Measurements from ENCODE around the gene CNTROB. TPM values are rescaled to one million over a fixed set of nuclear protein-coding genes. Genes with fewer than 3 reads are reported as not detected.

The CNTROB gene
- total RNA-seq, 1 experiment from 2014 or later, result 27.5 TPM

- TF ChIP-seq EZH2phosphoT487 (IDR thresholded peaks at IDR 0.05; ENCODE audit: borderline replicate concordance, low read length), result no peak
- no peak for TF ChIP-seq CTCF (conservative IDR thresholded peaks at IDR 0.05; ENCODE audit: low read depth, low read length)
- TF ChIP-seq EZH2 (IDR thresholded peaks at IDR 0.05; ENCODE audit: low read length, unreplicated experiment), result no peak
- Histone ChIP-seq H3F3A (ENCODE audit: low read length, unreplicated experiment) (no peaks in the 10 kb centered on the region), H3K9me2 (replicated peaks; ENCODE audit: low read length) (no peaks in the 10 kb centered on the region), H2AFZ (ENCODE audit: low read length) (no peak overlapping the region), H3K27me3 (ENCODE audit: low read length) (no peaks in the 10 kb centered on the region), H3K9me3 (ENCODE audit: low read length) (no peaks in the 10 kb centered on the region), H3K9ac (ENCODE audit: low read length) (no peak overlapping the region), H3K27ac (ENCODE audit: low read length) (no peak overlapping the region), H4K20me1 (ENCODE audit: low read length) (no peaks in the 10 kb centered on the region), H3K4me1 (ENCODE audit: insufficient read depth, low read length) (peaks cover 14% of the 10 kb centered on the region), H3K4me2 (ENCODE audit: low read length) (no peak overlapping the region), H3K4me3 (ENCODE audit: low read length) (no peak overlapping the region), H3K36me3 (ENCODE audit: low read depth, low read length) (peaks cover 25% of the 10 kb centered on the region), H3K79me2 (ENCODE audit: low read length) (peaks cover 19% of the 10 kb centered on the region)
- DNase-seq (no peak), ATAC-seq (no peak)
- CTCF ChIA-PET, result no interaction called here
- intact Hi-C loops (cut with micrococcal nuclease), result no loop called here
- no TSS peak for BruUV-seq (replicated peaks)
- POLR2A ChIA-PET (ENCODE audit: unreplicated experiment), result no interaction called here
Measured at GRCh38 chr17:7893187-7893880, 38.7 kb upstream of the CNTROB start.

- Histone ChIP-seq H3K9me2 (replicated peaks; ENCODE audit: low read length) (no peaks in the 10 kb centered on the region), H3F3A (ENCODE audit: low read length, unreplicated experiment) (no peaks in the 10 kb centered on the region), H3K27ac (ENCODE audit: low read length) (no peak overlapping the region), H3K4me1 (ENCODE audit: insufficient read depth, low read length) (peaks cover 5% of the 10 kb centered on the region), H3K36me3 (ENCODE audit: low read depth, low read length) (peaks cover 34% of the 10 kb centered on the region), H2AFZ (ENCODE audit: low read length) (no peak overlapping the region), H3K9me3 (ENCODE audit: low read length) (no peaks in the 10 kb centered on the region), H3K27me3 (ENCODE audit: low read length) (no peaks in the 10 kb centered on the region), H4K20me1 (ENCODE audit: low read length) (no peaks in the 10 kb centered on the region), H3K4me3 (ENCODE audit: low read length) (no peak overlapping the region), H3K9ac (ENCODE audit: low read length) (no peak overlapping the region), H3K4me2 (ENCODE audit: low read length) (no peak overlapping the region), H3K79me2 (ENCODE audit: low read length) (peaks cover 10% of the 10 kb centered on the region)
- BruUV-seq (replicated peaks), result TSS peak; percentile 59
- DNase-seq, result no peak
- TF ChIP-seq EZH2 (IDR thresholded peaks at IDR 0.05; ENCODE audit: low read length, unreplicated experiment) (no peak), EZH2phosphoT487 (IDR thresholded peaks at IDR 0.05; ENCODE audit: borderline replicate concordance, low read length) (no peak), CTCF (conservative IDR thresholded peaks at IDR 0.05; ENCODE audit: low read depth, low read length) (no peak)
- intact Hi-C loops (cut with micrococcal nuclease), result no loop called here
- CTCF ChIA-PET, result no interaction called here
- ATAC-seq, result no peak
- POLR2A ChIA-PET (ENCODE audit: unreplicated experiment), result no interaction called here
Measured at GRCh38 chr17:7894226-7894625, 37.8 kb upstream of the CNTROB start.

- H3K4me1 ChIP-seq (ENCODE audit: insufficient read depth, low read length), result no peaks in the 10 kb centered on the region
- H4K20me1 ChIP-seq (ENCODE audit: low read length), result no peaks in the 10 kb centered on the region
- no peaks in the 10 kb centered on the region for H3F3A ChIP-seq (ENCODE audit: low read length, unreplicated experiment)
- H3K4me3 ChIP-seq (ENCODE audit: low read length), result no peak overlapping the region
- POLR2A ChIA-PET (ENCODE audit: unreplicated experiment), result no interaction called here
- BruUV-seq (replicated peaks), result no TSS peak
- intact Hi-C loops (cut with micrococcal nuclease), result no loop called here
- ATAC-seq, result no peak
- H3K9me3 ChIP-seq (ENCODE audit: low read length), result no peaks in the 10 kb centered on the region
- no peak for TF ChIP-seq EZH2 (IDR thresholded peaks at IDR 0.05; ENCODE audit: low read length, unreplicated experiment)
- no peak for TF ChIP-seq CTCF (conservative IDR thresholded peaks at IDR 0.05; ENCODE audit: low read depth, low read length)
- no peak for TF ChIP-seq EZH2phosphoT487 (IDR thresholded peaks at IDR 0.05; ENCODE audit: borderline replicate concordance, low read length)
- peaks cover 36% of the 10 kb centered on the region for H3K36me3 ChIP-seq (ENCODE audit: low read depth, low read length)
- H3K4me2 ChIP-seq (ENCODE audit: low read length), result no peak overlapping the region
- peaks cover 3% of the 10 kb centered on the region for H3K79me2 ChIP-seq (ENCODE audit: low read length)
- no peaks in the 10 kb centered on the region for H3K27me3 ChIP-seq (ENCODE audit: low read length)
- DNase-seq, result no peak
- H2AFZ ChIP-seq (ENCODE audit: low read length), result no peak overlapping the region
- no peak overlapping the region for H3K27ac ChIP-seq (ENCODE audit: low read length)
- H3K9me2 ChIP-seq (replicated peaks; ENCODE audit: low read length), result no peaks in the 10 kb centered on the region
- CTCF ChIA-PET, result no interaction called here
- no peak overlapping the region for H3K9ac ChIP-seq (ENCODE audit: low read length)
Measured at GRCh38 chr17:7894866-7895265, 37.1 kb upstream of the CNTROB start.

Measured in PC-3 (cell line).